Measurements from ENCODE around the gene ARHGEF3. TPM values are rescaled to one million over a fixed set of nuclear protein-coding genes. Genes with fewer than 3 reads are reported as not detected.

Gene ARHGEF3
- total RNA-seq, 1 donor from 2014 or later = 6.9 TPM

DNA sequence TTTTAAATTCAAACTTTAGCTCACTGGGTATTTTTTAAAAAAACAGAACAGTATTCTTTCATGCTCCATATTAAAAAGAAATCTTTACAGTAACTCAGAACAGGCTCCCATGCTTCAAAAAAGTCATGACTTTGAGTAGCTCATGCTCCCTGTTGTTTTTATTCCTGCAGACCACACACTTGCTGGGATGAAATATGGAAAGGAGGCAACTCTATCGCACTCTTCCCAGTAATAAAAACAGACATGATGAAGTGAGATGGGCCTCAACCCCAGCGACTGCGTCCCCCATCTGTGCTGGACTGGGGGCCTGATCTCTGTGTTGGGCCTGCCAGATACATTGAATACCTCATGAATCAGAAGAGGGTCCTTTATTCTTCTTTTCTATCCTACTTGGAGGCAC, 58.9 kb downstream of the ARHGEF3 start:
- TF ChIP-seq, protein P1, sequence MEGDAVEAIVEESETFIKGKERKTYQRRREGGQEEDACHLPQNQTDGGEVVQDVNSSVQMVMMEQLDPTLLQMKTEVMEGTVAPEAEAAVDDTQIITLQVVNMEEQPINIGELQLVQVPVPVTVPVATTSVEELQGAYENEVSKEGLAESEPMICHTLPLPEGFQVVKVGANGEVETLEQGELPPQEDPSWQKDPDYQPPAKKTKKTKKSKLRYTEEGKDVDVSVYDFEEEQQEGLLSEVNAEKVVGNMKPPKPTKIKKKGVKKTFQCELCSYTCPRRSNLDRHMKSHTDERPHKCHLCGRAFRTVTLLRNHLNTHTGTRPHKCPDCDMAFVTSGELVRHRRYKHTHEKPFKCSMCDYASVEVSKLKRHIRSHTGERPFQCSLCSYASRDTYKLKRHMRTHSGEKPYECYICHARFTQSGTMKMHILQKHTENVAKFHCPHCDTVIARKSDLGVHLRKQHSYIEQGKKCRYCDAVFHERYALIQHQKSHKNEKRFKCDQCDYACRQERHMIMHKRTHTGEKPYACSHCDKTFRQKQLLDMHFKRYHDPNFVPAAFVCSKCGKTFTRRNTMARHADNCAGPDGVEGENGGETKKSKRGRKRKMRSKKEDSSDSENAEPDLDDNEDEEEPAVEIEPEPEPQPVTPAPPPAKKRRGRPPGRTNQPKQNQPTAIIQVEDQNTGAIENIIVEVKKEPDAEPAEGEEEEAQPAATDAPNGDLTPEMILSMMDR (IDR thresholded peaks at IDR 0.05) = no peak
- Mint-ChIP-seq H3K27me3 (ENCODE audit: low read depth) (no peaks in the 10 kb centered on the region), H3K4me3 (ENCODE audit: unreplicated experiment) (no peak overlapping the region), H3K27ac (ENCODE audit: unreplicated experiment) (no peak overlapping the region), H3K36me3 (ENCODE audit: low read depth) (peaks cover 7% of the 10 kb centered on the region), H3K4me1 (ENCODE audit: low read depth) (no peaks in the 10 kb centered on the region), H3K9me3 (ENCODE audit: low read depth) (no peaks in the 10 kb centered on the region)
- no peak for DNase-seq (ENCODE audit: low spot score)

DNA sequence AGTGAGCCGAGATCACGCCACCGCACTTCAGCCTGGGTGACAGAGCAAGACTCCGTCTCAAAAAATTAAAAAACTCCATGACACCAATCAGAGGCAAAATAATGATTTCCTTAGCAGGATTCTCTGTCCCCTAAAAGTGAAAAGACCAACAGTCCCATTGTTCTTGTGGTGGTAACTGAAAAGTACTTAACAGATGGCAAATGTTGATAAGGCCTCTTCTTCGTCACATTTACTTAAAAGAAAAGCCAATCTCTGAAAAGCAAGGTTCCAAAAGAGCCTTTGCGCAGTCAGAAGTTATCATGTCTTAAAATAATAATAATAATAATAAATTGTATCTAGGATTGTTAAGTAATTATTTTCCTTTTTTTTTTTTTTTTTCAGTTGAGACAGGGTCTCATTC, 62.7 kb downstream of the ARHGEF3 start:
- Mint-ChIP-seq H3K36me3 (ENCODE audit: low read depth) (peaks cover 3% of the 10 kb centered on the region), H3K9me3 (ENCODE audit: low read depth) (no peaks in the 10 kb centered on the region), H3K4me3 (ENCODE audit: unreplicated experiment) (no peak overlapping the region), H3K4me1 (ENCODE audit: low read depth) (no peaks in the 10 kb centered on the region), H3K27ac (ENCODE audit: unreplicated experiment) (no peak overlapping the region), H3K27me3 (ENCODE audit: low read depth) (no peaks in the 10 kb centered on the region)
- TF ChIP-seq, protein P1 (IDR thresholded peaks at IDR 0.05) = no peak
- no peak for DNase-seq (ENCODE audit: low spot score)

DNA sequence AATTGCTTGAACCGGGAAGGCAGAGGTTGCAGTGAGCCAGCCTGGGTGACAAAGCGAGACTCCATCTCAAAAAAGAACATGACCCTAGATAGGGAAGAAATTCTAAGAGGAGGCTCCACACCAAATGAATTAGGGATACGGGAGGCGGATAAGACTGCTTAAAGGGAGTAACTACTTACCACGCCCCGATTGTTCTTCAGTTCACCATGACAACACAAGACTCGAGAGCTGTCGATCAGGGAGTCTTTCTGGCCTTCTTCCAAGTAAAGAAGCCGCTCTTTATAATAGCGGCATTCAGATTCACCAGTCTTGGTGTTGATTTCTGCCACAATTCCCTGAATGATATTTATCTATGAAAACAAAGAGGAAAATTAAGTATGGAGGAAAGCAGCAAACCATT, 64.7 kb downstream of the ARHGEF3 start:
- Mint-ChIP-seq H3K9me3 (ENCODE audit: low read depth) (no peaks in the 10 kb centered on the region), H3K4me1 (ENCODE audit: low read depth) (no peaks in the 10 kb centered on the region)
- TF ChIP-seq, protein P1 (IDR thresholded peaks at IDR 0.05) = no peak

DNA sequence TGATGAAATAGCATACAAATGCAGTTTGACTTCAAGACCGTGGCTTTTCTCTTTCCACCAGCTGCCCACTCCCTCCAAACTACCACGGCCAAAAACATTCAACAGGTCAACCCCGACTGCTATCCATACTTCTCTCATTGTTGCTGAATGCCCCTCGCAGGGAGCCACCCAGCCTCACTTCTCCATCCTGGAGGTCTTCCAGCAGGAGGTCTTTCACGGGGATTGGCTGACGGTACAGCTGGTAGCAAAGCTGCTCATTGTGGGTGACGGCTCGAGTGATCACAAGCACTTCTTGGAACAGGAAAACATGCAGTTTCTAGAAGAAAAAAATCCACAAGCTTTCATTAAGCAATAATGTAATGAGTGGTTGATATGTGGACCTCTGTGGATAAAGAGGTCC, 69.6 kb downstream of the ARHGEF3 start:
- no peak overlapping the region for H3K4me3 Mint-ChIP-seq (ENCODE audit: unreplicated experiment)
- TF ChIP-seq, protein P1 (IDR thresholded peaks at IDR 0.05) = no peak
- H3K4me1 Mint-ChIP-seq (ENCODE audit: low read depth) = no peaks in the 10 kb centered on the region
- H3K36me3 Mint-ChIP-seq (ENCODE audit: low read depth) = peaks cover 5% of the 10 kb centered on the region
- H3K27me3 Mint-ChIP-seq (ENCODE audit: low read depth) = no peaks in the 10 kb centered on the region
- no peak overlapping the region for H3K27ac Mint-ChIP-seq (ENCODE audit: unreplicated experiment)
- no peaks in the 10 kb centered on the region for H3K9me3 Mint-ChIP-seq (ENCODE audit: low read depth)
- DNase-seq (ENCODE audit: low spot score) = no peak

More for the DNA sequence above, 64.7 kb downstream of the ARHGEF3 start:
- Mint-ChIP-seq H3K27ac (ENCODE audit: unreplicated experiment) (no peak overlapping the region), H3K36me3 (ENCODE audit: low read depth) (no peaks in the 10 kb centered on the region), H3K27me3 (ENCODE audit: low read depth) (no peaks in the 10 kb centered on the region), H3K4me3 (ENCODE audit: unreplicated experiment) (no peak overlapping the region)
- no peak for DNase-seq (ENCODE audit: low spot score)

DNA sequence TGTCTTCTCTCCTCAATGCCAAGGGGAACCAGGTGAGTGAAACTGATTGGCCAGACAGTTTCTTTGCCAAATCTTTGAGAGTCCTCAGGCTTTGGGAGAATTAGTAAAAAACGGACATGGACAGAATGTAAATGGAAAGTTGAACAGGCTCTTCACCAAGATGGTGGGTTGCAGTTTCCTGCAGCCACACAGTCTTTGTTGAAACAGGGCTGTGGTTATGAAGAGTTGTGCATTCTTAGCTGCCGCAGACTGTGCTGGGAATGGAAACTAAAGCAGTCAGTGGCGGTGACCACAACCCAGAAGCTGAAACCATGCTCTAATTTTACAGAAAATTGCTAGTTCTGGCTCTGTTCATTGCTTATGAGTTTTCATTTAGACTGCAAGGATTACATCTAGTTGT, 76.6 kb downstream of the ARHGEF3 start:
- Mint-ChIP-seq H3K9me3 (ENCODE audit: low read depth) (no peaks in the 10 kb centered on the region), H3K27ac (ENCODE audit: unreplicated experiment) (no peak overlapping the region), H3K4me1 (ENCODE audit: low read depth) (no peaks in the 10 kb centered on the region), H3K4me3 (ENCODE audit: unreplicated experiment) (no peak overlapping the region), H3K36me3 (ENCODE audit: low read depth) (peaks cover 7% of the 10 kb centered on the region), H3K27me3 (ENCODE audit: low read depth) (no peaks in the 10 kb centered on the region)
- DNase-seq (ENCODE audit: low spot score) = no peak
- TF ChIP-seq, protein P1 (IDR thresholded peaks at IDR 0.05) = no peak
